Measurements from ENCODE around the gene ZNF277. TPM values are rescaled to one million over a fixed set of nuclear protein-coding genes. Genes with fewer than 3 reads are reported as not detected.

The ZNF277 gene
- total RNA-seq, 4 donors from 2014 or later = 2.2 to 27.6 (median 24.1) TPM

GRCh38 chr7:112337892-112338291 lies 131.4 kb downstream of the ZNF277 start:
- H3K9me3 ChIP-seq = no peaks in the 10 kb centered on the region
- H3K4me3 ChIP-seq = no peak overlapping the region
- no peak overlapping the region for H3K27ac ChIP-seq
- in situ Hi-C loops (cut with MboI; ENCODE audit: low pct_ligation_motif_present in 1 of 4, low pct_unique_long_range_greater_than_20kb in 1 of 4, low sequenced_read_pairs in 3 of 4) (no loop called here), intact Hi-C loops (cut with DNase I; ENCODE audit: low total_unique reads) (no loop called here)
- WGBS, 2 donors (ENCODE audit: low coverage in 1 of 2) = 98% methylated on average over 2 of the region's 2 CpGs; no CpG with 5 or more reads in 1 of the 2 donors
- TF ChIP-seq CTCF (IDR thresholded peaks at IDR 0.05) = no peak
- TF ChIP-seq EP300 (IDR thresholded peaks at IDR 0.05; ENCODE audit: low read depth) = no peak
- no peak for TF ChIP-seq POLR2AphosphoS5 (IDR thresholded peaks at IDR 0.05)
- TF ChIP-seq POLR2A (IDR thresholded peaks at IDR 0.05) = no peak
- no peaks in the 10 kb centered on the region for H3K27me3 ChIP-seq
- no peak for DNase-seq
- peaks cover 0 to 25% (median 0%) of the 10 kb centered on the region in 4 donors for H3K36me3 ChIP-seq
- no peaks in the 10 kb centered on the region for H3K4me1 ChIP-seq

- intact Hi-C loops (cut with DNase I; ENCODE audit: low total_unique reads) (no loop called here), in situ Hi-C loops (cut with MboI; ENCODE audit: low pct_ligation_motif_present in 1 of 4, low pct_unique_long_range_greater_than_20kb in 1 of 4, low sequenced_read_pairs in 3 of 4) (no loop called here)
- Histone ChIP-seq H3K27me3 (no peaks in the 10 kb centered on the region), H3K27ac (no peak overlapping the region), H3K9me3 (no peaks in the 10 kb centered on the region), H3K4me1 (no peaks in the 10 kb centered on the region), H3K4me3 (no peak overlapping the region), H3K36me3 (peaks cover 0 to 30% (median 0%) of the 10 kb centered on the region in 4 donors)
- WGBS, 2 donors (ENCODE audit: low coverage in 1 of 2) = 89 to 92% methylated on average over 3 to 4 of the region's 4 CpGs
- no peak for DNase-seq
- TF ChIP-seq POLR2AphosphoS5 (IDR thresholded peaks at IDR 0.05) (no peak), CTCF (IDR thresholded peaks at IDR 0.05) (no peak), EP300 (IDR thresholded peaks at IDR 0.05; ENCODE audit: low read depth) (no peak), POLR2A (IDR thresholded peaks at IDR 0.05) (no peak)
These were observed 132.3 kb downstream of the ZNF277 start for GRCh38 chr7:112338786-112339185.

- in situ Hi-C loops (cut with MboI; ENCODE audit: low pct_ligation_motif_present in 1 of 4, low pct_unique_long_range_greater_than_20kb in 1 of 4, low sequenced_read_pairs in 3 of 4) = no loop called here
- no peak overlapping the region for H3K27ac ChIP-seq
These were observed 135.0 kb downstream of the ZNF277 start for GRCh38 chr7:112341464-112341863.

GRCh38 chr7:112346381-112347060 lies 140.0 kb downstream of the ZNF277 start:
- 81 to 93% methylated on average over 4 of the region's 4 CpGs for WGBS, 2 donors (ENCODE audit: low coverage in 1 of 2)
- no peak for TF ChIP-seq POLR2AphosphoS5 (IDR thresholded peaks at IDR 0.05)
- TF ChIP-seq CTCF (IDR thresholded peaks at IDR 0.05) = no peak
- TF ChIP-seq EP300 (IDR thresholded peaks at IDR 0.05; ENCODE audit: low read depth) = no peak
- TF ChIP-seq POLR2A (IDR thresholded peaks at IDR 0.05) = no peak

More at GRCh38 chr7:112341464-112341863, 135.0 kb downstream of the ZNF277 start:
- Histone ChIP-seq H3K36me3 (peaks cover 0 to 27% (median 0%) of the 10 kb centered on the region in 4 donors), H3K27me3 (no peaks in the 10 kb centered on the region), H3K4me1 (no peaks in the 10 kb centered on the region), H3K4me3 (no peak overlapping the region), H3K9me3 (no peaks in the 10 kb centered on the region)
- intact Hi-C loops (cut with DNase I; ENCODE audit: low total_unique reads) = no loop called here
- WGBS, 2 donors (ENCODE audit: low coverage in 1 of 2) = 82 to 86% methylated on average over 1 to 2 of the region's 2 CpGs
- TF ChIP-seq POLR2A (IDR thresholded peaks at IDR 0.05) = no peak
- no peak for TF ChIP-seq CTCF (IDR thresholded peaks at IDR 0.05)
- no peak for TF ChIP-seq EP300 (IDR thresholded peaks at IDR 0.05; ENCODE audit: low read depth)
- no peak for TF ChIP-seq POLR2AphosphoS5 (IDR thresholded peaks at IDR 0.05)
- no peak for DNase-seq

More at GRCh38 chr7:112346381-112347060, 140.0 kb downstream of the ZNF277 start:
- Histone ChIP-seq H3K9me3 (no peaks in the 10 kb centered on the region), H3K36me3 (peaks cover 0 to 18% (median 0%) of the 10 kb centered on the region in 4 donors), H3K4me1 (no peaks in the 10 kb centered on the region), H3K27me3 (no peaks in the 10 kb centered on the region), H3K27ac (no peak overlapping the region), H3K4me3 (no peak overlapping the region)
- in situ Hi-C loops (cut with MboI; ENCODE audit: low pct_ligation_motif_present in 1 of 4, low pct_unique_long_range_greater_than_20kb in 1 of 4, low sequenced_read_pairs in 3 of 4) (no loop called here), intact Hi-C loops (cut with DNase I; ENCODE audit: low total_unique reads) (no loop called here)
- no peak for DNase-seq

Data from transverse colon (tissue), 4 donors.